Esophagus (tissue), 2 donors: ENCODE measurements around the gene BIRC7. TPM values are rescaled to one million over a fixed set of nuclear protein-coding genes. Genes with fewer than 3 reads are reported as not detected.

Experiments
- H3K27ac ChIP-seq, 2 donors: one replicate each; pipeline ENCODE4 v1.5.1; 2013; ENCODE audit warnings: low read depth in 2 of 2, mild to moderate bottlenecking in 2 of 2, inconsistent platforms in 1 of 2, low read length in 1 of 2, moderate library complexity in 1 of 2
- H3K27me3 ChIP-seq, 2 donors: one replicate each; pipeline ENCODE4 v1.6.1; 2013; ENCODE audit warnings: low read length in 2 of 2, control low read depth in 1 of 2, mild to moderate bottlenecking in 1 of 2; ENCODE audit not compliant: insufficient read depth in 2 of 2, control insufficient read depth in 1 of 2
- H3K36me3 ChIP-seq, 2 donors: one replicate each; pipeline ENCODE4 v1.6.1; 2013; ENCODE audit warnings: low read length in 1 of 2; ENCODE audit not compliant: control insufficient read depth in 2 of 2, insufficient read depth in 2 of 2
- H3K4me1 ChIP-seq, 2 donors: one replicate each; pipeline ENCODE4 v1.6.1; 2013; ENCODE audit warnings: low read length in 1 of 2; ENCODE audit not compliant: control insufficient read depth in 2 of 2, insufficient read depth in 2 of 2
- H3K4me3 ChIP-seq, 2 donors: one replicate each; pipeline ENCODE4 v1.5.1; 2013; ENCODE audit warnings: low read length in 2 of 2, mild to moderate bottlenecking in 2 of 2, low read depth in 1 of 2, moderate library complexity in 1 of 2
- H3K9me3 ChIP-seq, 2 donors: one replicate each; pipeline ENCODE4 v1.6.1; 2013; ENCODE audit warnings: mild to moderate bottlenecking in 2 of 2, low read depth in 1 of 2, low read length in 1 of 2, moderate library complexity in 1 of 2; ENCODE audit not compliant: control insufficient read depth in 2 of 2, insufficient read depth in 1 of 2
- WGBS, 2 donors: extraction: QIAGEN DNeasy Blood & Tissue Kit; methylation state at CpG; one replicate each; pipeline ENCODE4 v1.1.7; 2013; 5-methylcytosine and 5-hydroxymethylcytosine counted together
- polyA plus RNA-seq, 2 donors: library from polyadenylated mRNA; stranded (reverse); fragments of 200-250 nt; gene quantifications; one replicate each; pipeline ENCODE4 v1.2.3, GENCODE V29; 2013
- donor health status: healthy with polysubstance abuse.
- donor health status: Bipolar disorder and iron deficiency.

Gene BIRC7
- polyA plus RNA-seq, result under 1 TPM in 1 of 2 donors, not detected in 1; 0.04 TPM

DNA sequence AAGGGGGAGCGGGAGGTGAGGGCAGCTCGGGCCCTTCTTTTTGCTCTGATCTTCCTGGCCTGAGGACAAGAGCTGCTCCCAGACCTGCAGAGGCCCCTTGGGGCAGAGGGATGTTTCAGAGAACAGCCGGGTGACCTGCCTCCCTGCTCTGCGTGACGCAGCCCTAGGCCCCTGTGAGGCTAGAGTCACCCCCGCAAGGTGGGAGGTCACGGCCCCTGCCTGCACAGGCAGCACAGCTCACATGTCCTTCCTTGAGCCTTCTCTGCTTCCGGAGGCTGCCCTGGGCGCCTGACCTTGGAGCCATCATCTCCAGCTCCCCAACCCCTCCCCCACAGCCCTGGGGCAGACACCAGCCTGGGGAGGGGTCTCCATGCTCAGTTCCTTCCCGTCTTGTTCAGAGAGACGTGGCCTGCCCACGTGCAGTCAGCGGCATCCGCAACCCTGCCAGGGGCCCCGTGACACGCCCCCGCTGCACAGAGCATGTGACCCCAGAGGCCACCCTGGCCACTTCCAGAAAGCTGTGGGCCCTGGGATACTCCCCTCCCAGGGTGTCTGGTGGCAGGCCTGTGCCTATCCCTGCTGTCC is at the start of gene BIRC7:
BIRC7 (plus strand) TSS at position 507 of the 585 bp plus-strand sequence. CDS start 192 bp downstream, outside the sequence.
- Histone ChIP-seq H3K4me1 (peaks cover 0 to 3% of the 10 kb centered on the region in 2 donors), H3K27ac (no peak within 1 kb of the TSS), H3K9me3 (no peaks in the 10 kb centered on the region), H3K4me3 (no peak within 1 kb of the TSS), H3K36me3 (no peaks in the 10 kb centered on the region), H3K27me3 (no peaks in the 10 kb centered on the region)
- 38 to 41% methylated on average over 12 to 17 of the region's 17 CpGs for WGBS, 2 donors

DNA sequence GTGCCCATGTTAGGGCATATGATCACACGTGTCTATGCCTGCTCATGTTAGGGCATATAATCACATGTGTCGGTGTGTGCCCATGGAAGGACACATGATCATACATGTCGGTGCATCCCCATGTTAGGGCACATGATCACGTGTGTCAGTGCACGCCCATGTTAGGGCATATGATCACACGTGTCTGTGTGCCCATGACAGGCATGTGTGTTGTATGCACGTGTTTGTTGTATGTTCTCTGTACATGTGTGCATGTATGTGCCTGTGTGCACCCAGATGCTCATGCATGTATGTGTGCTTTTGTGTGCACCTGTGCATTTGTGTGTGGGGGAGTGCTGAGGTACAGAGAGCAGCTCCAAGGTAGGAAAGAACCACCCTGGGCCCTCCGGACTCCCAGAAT is 49.6 kb upstream of the BIRC7 start:
- H3K36me3 ChIP-seq, result no peaks in the 10 kb centered on the region
- peaks cover 0 to under 1% of the 10 kb centered on the region in 2 donors for H3K4me1 ChIP-seq
- no peaks in the 10 kb centered on the region for H3K27me3 ChIP-seq
- no peak overlapping the region for H3K4me3 ChIP-seq
- H3K9me3 ChIP-seq, result peaks cover 0 to 4% of the 10 kb centered on the region in 2 donors
- H3K27ac ChIP-seq, result no peak overlapping the region
- 87 to 92% methylated on average over 8 of the region's 8 CpGs for WGBS, 2 donors

DNA sequence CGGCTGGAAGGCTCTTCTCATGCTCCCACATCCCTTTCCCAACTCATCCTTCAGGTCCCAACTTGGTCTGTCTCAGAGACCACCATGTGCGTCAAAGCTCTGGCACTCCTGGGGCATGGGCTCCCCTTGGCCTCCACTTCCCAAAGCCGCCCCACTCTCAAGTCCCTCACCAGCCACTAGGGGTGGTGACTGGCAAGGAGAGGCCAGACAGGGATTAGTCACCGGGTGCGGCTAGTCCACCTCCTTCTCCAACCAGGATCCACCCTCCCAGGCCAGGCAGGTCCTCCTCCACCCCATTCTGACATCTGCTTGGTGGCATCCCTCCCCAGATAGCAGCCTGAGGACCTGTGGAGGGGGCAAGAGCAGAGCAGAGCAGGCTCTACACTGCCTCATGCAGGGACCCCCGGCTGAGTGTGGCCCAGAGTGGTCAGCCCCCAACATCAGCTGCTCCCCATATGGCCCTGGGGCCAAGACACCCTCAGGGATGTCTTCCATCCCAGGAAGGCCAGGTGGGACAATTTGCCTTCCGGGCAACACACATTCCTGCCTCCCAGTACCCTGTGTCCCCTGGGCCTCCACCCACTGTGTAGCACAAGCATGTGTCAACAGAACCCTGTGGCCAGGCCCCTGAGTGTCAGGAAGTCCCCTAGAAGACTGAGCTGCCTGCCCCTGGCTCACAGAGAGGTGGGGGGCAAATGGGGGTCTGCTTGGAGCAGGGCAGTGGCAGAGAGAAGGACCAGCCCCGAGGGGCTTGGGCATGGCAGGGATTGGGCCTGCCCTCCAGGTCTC is 49.0 kb upstream of the BIRC7 start:
- H3K9me3 ChIP-seq, result peaks cover 0 to 4% of the 10 kb centered on the region in 2 donors
- no peak overlapping the region for H3K4me3 ChIP-seq
- no peaks in the 10 kb centered on the region for H3K36me3 ChIP-seq
- no peaks in the 10 kb centered on the region for H3K27me3 ChIP-seq
- peaks cover 0 to 5% of the 10 kb centered on the region in 2 donors for H3K4me1 ChIP-seq
- no peak overlapping the region for H3K27ac ChIP-seq
- 75 to 80% methylated on average over 8 of the region's 8 CpGs for WGBS, 2 donors

DNA sequence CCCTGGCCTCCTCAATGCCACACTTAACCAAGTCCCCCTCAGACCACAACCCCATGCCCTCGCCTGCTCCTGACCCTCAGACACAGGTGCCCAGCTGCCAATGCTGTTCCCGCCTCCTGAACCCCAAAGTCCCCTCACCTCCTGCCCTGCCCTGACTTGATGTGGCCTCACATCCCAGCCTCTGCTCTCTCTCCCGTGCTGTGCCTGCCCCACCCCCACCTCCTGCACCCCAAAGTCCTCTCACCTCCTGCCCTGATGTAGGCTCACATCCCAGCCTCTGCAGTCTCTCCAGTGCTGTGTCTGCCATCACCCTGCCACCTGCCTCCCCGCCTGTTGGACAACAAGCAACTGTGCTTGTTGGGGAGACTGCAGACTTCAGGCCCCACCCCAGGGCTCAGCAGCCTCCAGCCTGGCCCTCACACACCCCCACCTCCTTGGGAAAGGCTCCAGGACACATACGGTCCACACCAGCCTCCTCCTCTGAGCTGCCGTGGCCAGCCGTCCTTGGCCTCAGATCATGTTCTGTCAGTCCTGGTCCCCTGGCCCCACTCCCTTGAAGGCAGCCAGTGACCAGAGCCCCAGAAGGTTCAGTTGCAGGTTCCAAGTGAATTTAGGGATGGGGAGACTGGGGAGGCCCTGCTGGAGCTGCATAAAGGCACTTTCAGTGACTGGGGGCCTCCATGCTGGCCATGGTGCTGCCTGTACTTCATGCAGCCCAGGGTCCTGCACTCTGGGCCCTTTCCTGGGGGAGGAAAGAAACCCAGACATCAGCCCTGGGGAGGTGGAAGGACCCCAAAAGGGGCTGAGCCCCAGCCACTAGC is 48.2 kb upstream of the BIRC7 start:
- Histone ChIP-seq H3K27ac (no peak overlapping the region), H3K27me3 (no peaks in the 10 kb centered on the region), H3K36me3 (no peaks in the 10 kb centered on the region), H3K4me3 (no peak overlapping the region), H3K9me3 (peaks cover 0 to 4% of the 10 kb centered on the region in 2 donors), H3K4me1 (peaks cover 0 to 5% of the 10 kb centered on the region in 2 donors)
- 70 to 74% methylated on average over 7 of the region's 7 CpGs for WGBS, 2 donors

DNA sequence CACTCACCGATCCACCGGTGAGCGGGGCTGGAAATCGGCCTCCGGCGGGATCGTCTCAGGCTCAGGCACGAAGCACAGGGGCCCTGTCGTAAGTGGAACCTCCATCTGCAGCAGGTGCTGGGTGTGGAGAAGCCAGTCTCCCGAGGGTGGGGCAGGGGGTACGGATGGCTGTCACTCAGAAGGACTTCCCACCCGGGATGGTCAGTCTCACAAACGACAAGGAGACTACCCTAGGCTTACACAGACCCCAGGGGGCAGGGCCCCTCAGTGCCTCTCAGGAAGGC is 47.6 kb upstream of the BIRC7 start:
- Histone ChIP-seq H3K36me3 (no peaks in the 10 kb centered on the region), H3K27ac (no peak overlapping the region), H3K4me3 (no peak overlapping the region), H3K9me3 (peaks cover 0 to 4% of the 10 kb centered on the region in 2 donors), H3K27me3 (no peaks in the 10 kb centered on the region), H3K4me1 (peaks cover 0 to 5% of the 10 kb centered on the region in 2 donors)
- WGBS, 2 donors, result 76 to 83% methylated on average over 13 of the region's 13 CpGs

GRCh38 chr20:63188641-63189321 is 46.9 kb upstream of the BIRC7 start:
- no peaks in the 10 kb centered on the region for H3K36me3 ChIP-seq
- H3K4me1 ChIP-seq, result peaks cover 0 to 5% of the 10 kb centered on the region in 2 donors
- H3K27ac ChIP-seq, result no peak overlapping the region
- peaks cover 0 to 4% of the 10 kb centered on the region in 2 donors for H3K9me3 ChIP-seq
- H3K4me3 ChIP-seq, result no peak overlapping the region
- WGBS, 2 donors, result 49 to 55% methylated on average over 15 of the region's 15 CpGs
- no peaks in the 10 kb centered on the region for H3K27me3 ChIP-seq

- H3K4me3 ChIP-seq, result no peak overlapping the region
- no peaks in the 10 kb centered on the region for H3K36me3 ChIP-seq
- H3K9me3 ChIP-seq, result peaks cover 0 to 4% of the 10 kb centered on the region in 2 donors
- H3K4me1 ChIP-seq, result peaks cover 0 to 5% of the 10 kb centered on the region in 2 donors
- no peaks in the 10 kb centered on the region for H3K27me3 ChIP-seq
- H3K27ac ChIP-seq, result no peak overlapping the region
- WGBS, 2 donors, result 82 to 91% methylated on average over 4 to 5 of the region's 5 CpGs
These were observed 46.4 kb upstream of the BIRC7 start for GRCh38 chr20:63189322-63189642.

DNA sequence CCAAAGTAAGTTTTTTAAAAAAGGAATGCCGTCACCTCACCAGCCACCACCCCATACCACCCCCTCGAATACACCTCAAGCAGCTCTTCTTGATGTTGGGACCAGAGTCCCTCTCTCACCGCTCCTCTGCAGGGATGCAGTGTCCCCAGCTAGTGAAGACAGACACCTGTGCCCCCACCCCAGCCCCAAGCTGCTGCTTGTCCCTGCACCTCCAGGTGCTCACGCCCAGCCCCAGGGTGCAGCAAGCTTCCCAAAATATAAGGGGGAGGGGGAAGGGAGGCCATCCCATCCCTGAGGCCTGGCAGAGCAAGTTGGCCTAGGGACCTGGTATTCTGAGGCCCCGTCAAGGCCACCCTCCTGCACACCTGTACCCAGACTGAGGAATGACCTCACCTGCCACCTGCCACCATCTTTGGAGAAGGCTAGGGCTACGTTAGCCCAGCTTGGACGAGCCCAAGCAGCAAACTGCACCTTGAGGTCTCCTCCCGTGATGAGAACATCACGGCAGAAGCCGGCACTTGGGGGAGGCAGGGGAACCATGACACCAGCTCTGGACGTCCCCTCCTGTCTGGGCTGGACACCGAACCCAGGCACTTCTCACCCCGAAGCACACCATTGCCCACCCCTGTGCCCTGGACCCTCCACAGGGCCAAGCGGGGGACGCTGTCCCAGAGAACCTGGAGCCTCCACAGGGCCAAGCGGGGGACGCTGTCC is 45.7 kb upstream of the BIRC7 start:
- Histone ChIP-seq H3K4me3 (no peak overlapping the region), H3K4me1 (peaks cover 0 to 5% of the 10 kb centered on the region in 2 donors), H3K27ac (no peak overlapping the region), H3K36me3 (peaks cover under 1% of the 10 kb centered on the region in 2 donors), H3K9me3 (peaks cover 0 to 4% of the 10 kb centered on the region in 2 donors), H3K27me3 (no peaks in the 10 kb centered on the region)
- WGBS, 2 donors, result 87 to 89% methylated on average over 16 to 17 of the region's 17 CpGs

- Histone ChIP-seq H3K27me3 (no peaks in the 10 kb centered on the region), H3K27ac (no peak overlapping the region)
- 85 to 87% methylated on average over 20 of the region's 20 CpGs for WGBS, 2 donors
These were observed 44.9 kb upstream of the BIRC7 start for GRCh38 chr20:63190828-63191227.

More at GRCh38 chr20:63190828-63191227, 44.9 kb upstream of the BIRC7 start:
- Histone ChIP-seq H3K4me3 (no peak overlapping the region), H3K9me3 (no peaks in the 10 kb centered on the region), H3K4me1 (peaks cover 0 to 5% of the 10 kb centered on the region in 2 donors), H3K36me3 (peaks cover 2 to 6% of the 10 kb centered on the region in 2 donors)
